ENCODE measurements around the gene ZNF689.
"Not testable (repeated sequence)": the region's sequence is repeated elsewhere in the genome, so short reads cannot be mapped to it uniquely, and the experiment has no call there.

The ZNF689 gene

GRCh38 chr16:30609926-30610839 is at the start of gene ZNF689:
TSS of gene ZNF689 (minus strand) at chr16:30610389. CDS start at chr16:30610041, 348 bp downstream.
- peak; percentile 96 for DNase-seq (ENCODE audit: low spot score)

- DNase-seq (ENCODE audit: low spot score): peak; percentile 97
These were observed 48.7 kb upstream of the ZNF689 start for GRCh38 chr16:30658731-30659506.

GRCh38 chr16:30657866-30658730 is 47.9 kb upstream of the ZNF689 start, which contains the start of gene FBRS:
TSS of gene FBRS (plus strand) at chr16:30658431. CDS start at chr16:30659519, 1,088 bp downstream.
- DNase-seq (ENCODE audit: low spot score): peak; percentile 100

- DNase-seq (ENCODE audit: low spot score): peak; percentile 71
These were observed 47.0 kb upstream of the ZNF689 start for GRCh38 chr16:30656974-30657865.

- DNase-seq (ENCODE audit: low spot score): no peak
These were observed 46.2 kb upstream of the ZNF689 start for GRCh38 chr16:30656388-30656787.

- DNase-seq (ENCODE audit: low spot score): no peak
These were observed 45.7 kb upstream of the ZNF689 start for GRCh38 chr16:30655815-30656347.

- no peak for DNase-seq (ENCODE audit: low spot score)
These were observed 44.7 kb upstream of the ZNF689 start for GRCh38 chr16:30654856-30655255.

- no peak for DNase-seq (ENCODE audit: low spot score)
These were observed 42.5 kb upstream of the ZNF689 start for GRCh38 chr16:30652718-30653117.

- no peak for DNase-seq (ENCODE audit: low spot score)
These were observed 41.8 kb upstream of the ZNF689 start for GRCh38 chr16:30652005-30652296.

GRCh38 chr16:30651124-30652004 is 41.2 kb upstream of the ZNF689 start:
- peak; percentile 74 for DNase-seq (ENCODE audit: low spot score)

- DNase-seq (ENCODE audit: low spot score): peak; percentile 99
These were observed 40.4 kb upstream of the ZNF689 start, which contains the start of gene PRR14 for GRCh38 chr16:30650369-30651123. TSS of gene PRR14 (plus strand) at chr16:30650960. CDS start at chr16:30651646, 686 bp downstream.

GRCh38 chr16:30649725-30650368 is 39.7 kb upstream of the ZNF689 start:
- no peak for DNase-seq (ENCODE audit: low spot score)

GRCh38 chr16:30647274-30647571 is 37.0 kb upstream of the ZNF689 start:
- no peak for DNase-seq (ENCODE audit: low spot score)

- no peak for DNase-seq (ENCODE audit: low spot score)
These were observed 35.5 kb upstream of the ZNF689 start for GRCh38 chr16:30645727-30646126.

GRCh38 chr16:30644334-30644830 is 34.2 kb upstream of the ZNF689 start:
- DNase-seq (ENCODE audit: low spot score): no peak

- DNase-seq (ENCODE audit: low spot score): no peak
These were observed 31.3 kb upstream of the ZNF689 start for GRCh38 chr16:30641378-30641982.

GRCh38 chr16:30637944-30638343 is 27.8 kb upstream of the ZNF689 start:
- DNase-seq (ENCODE audit: low spot score): peak; percentile 88

GRCh38 chr16:30637139-30637538 is 26.9 kb upstream of the ZNF689 start:
- DNase-seq (ENCODE audit: low spot score): not testable (repeated sequence)

Measured in RKO (cell line).